Measurements from ENCODE around the gene SMG6.

- TF ChIP-seq, protein P1, sequence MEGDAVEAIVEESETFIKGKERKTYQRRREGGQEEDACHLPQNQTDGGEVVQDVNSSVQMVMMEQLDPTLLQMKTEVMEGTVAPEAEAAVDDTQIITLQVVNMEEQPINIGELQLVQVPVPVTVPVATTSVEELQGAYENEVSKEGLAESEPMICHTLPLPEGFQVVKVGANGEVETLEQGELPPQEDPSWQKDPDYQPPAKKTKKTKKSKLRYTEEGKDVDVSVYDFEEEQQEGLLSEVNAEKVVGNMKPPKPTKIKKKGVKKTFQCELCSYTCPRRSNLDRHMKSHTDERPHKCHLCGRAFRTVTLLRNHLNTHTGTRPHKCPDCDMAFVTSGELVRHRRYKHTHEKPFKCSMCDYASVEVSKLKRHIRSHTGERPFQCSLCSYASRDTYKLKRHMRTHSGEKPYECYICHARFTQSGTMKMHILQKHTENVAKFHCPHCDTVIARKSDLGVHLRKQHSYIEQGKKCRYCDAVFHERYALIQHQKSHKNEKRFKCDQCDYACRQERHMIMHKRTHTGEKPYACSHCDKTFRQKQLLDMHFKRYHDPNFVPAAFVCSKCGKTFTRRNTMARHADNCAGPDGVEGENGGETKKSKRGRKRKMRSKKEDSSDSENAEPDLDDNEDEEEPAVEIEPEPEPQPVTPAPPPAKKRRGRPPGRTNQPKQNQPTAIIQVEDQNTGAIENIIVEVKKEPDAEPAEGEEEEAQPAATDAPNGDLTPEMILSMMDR (IDR thresholded peaks at IDR 0.05; ENCODE audit: control extremely low read depth in 1 of 3, insufficient read depth in 1 of 3, low read depth in 1 of 3, low read length in 3 of 3) = no peak
- TF ChIP-seq RAD21 (IDR thresholded peaks at IDR 0.05 in 1 of 2, conservative IDR thresholded peaks at IDR 0.05 in 1 of 2; ENCODE audit: low read depth in 2 of 2, low read length in 2 of 2) (no peak), GABPA (IDR thresholded peaks at IDR 0.05; ENCODE audit: borderline replicate concordance, insufficient read depth, low read length) (no peak), CBX8 (IDR thresholded peaks at IDR 0.05; ENCODE audit: borderline replicate concordance, low read depth, low read length) (no peak), EP300 (IDR thresholded peaks at IDR 0.05; ENCODE audit: borderline replicate concordance in 1 of 2, low read depth in 2 of 2, low read length in 2 of 2) (no peak), POLR2A (IDR thresholded peaks at IDR 0.05; ENCODE audit: control extremely low read depth in 1 of 2, low read depth in 2 of 2, low read length in 2 of 2) (no peak), CEBPB (IDR thresholded peaks at IDR 0.05; ENCODE audit: low read depth, low read length) (no peak), SP1 (IDR thresholded peaks at IDR 0.05; ENCODE audit: low read depth, low read length) (no peak), JUN (IDR thresholded peaks at IDR 0.05; ENCODE audit: low read depth, low read length) (no peak), JUND (IDR thresholded peaks at IDR 0.05; ENCODE audit: low read length) (no peak), GTF2F1 (IDR thresholded peaks at IDR 0.05; ENCODE audit: borderline replicate concordance, low read depth, low read length) (no peak), YY1 (IDR thresholded peaks at IDR 0.05; ENCODE audit: low read depth, low read length) (no peak)
Measured at GRCh38 chr17:2044263-2044894, 259.2 kb downstream of the SMG6 start.
